GM12892 (cell line): ENCODE measurements around the gene KRTAP5-6.

ENCODE experiments used
- POLR2A ChIP-seq: IDR thresholded peaks from 2 replicates; pipeline ENCODE4 v1.6.1; 2011; ENCODE audit warnings: low read depth, low read length, control low read depth
- POLR2AphosphoS5 ChIP-seq: IDR thresholded peaks from 2 replicates; pipeline ENCODE4 v1.6.1; 2011; ENCODE audit warnings: low read depth, low read length, control low read depth
- TAF1 ChIP-seq: IDR thresholded peaks from 2 replicates; pipeline ENCODE4 v1.6.1; 2011; ENCODE audit warnings: low read depth, mild to moderate bottlenecking, control low read depth, low read length, borderline replicate concordance

- TF ChIP-seq POLR2A = no peak
- TF ChIP-seq POLR2AphosphoS5 = no peak
- TF ChIP-seq TAF1 = no peak
Measured at GRCh38 chr11:1703146-1703545, 6.2 kb downstream of the KRTAP5-6 start.
